Caco-2 (cell line): ENCODE measurements around the gene DNAJB11. TPM values are rescaled to one million over a fixed set of nuclear protein-coding genes. Genes with fewer than 3 reads are reported as not detected.

ENCODE experiments used
- BruUV-seq: library from RNA; stranded (reverse); fragments of 400-500 nt; replicated peaks from 2 replicates; lab custom pipeline; 2021; lab: Mats Ljungman, UMichigan
- CTCF ChIA-PET: fragments of 300-600 bp; sonication (Branson Sonifier 250); formaldehyde crosslinking; loops from one replicate; lab custom pipeline; 2022; ENCODE audit warnings: antibody characterized with exemption; lab: Charles Lee
- POLR2A ChIA-PET: fragments of 300-600 bp; sonication (Branson Sonifier 250); formaldehyde crosslinking; loops from one replicate; lab custom pipeline; 2022; ENCODE audit warnings: antibody characterized with exemption; lab: Charles Lee
- DNase-seq, 2 experiments: peaks; one replicate each; pipeline versions ENCODE4 v3.0.0 to v3.0.0-alpha.2; 2020 to 2022
- H3K27me3 ChIP-seq: replicated peaks from 2 replicates; pipeline ENCODE4 v1.6.0; 2011; ENCODE audit warnings: low read length; ENCODE audit not compliant: control insufficient read depth, insufficient read depth
- H3K36me3 ChIP-seq: 2 replicates; pipeline ENCODE4 v1.5.1; 2011; ENCODE audit warnings: low read length; ENCODE audit not compliant: control insufficient read depth, insufficient read depth
- H3K4me1 ChIP-seq: fragments of 250-450 bp; sonication (Bioruptor Pico); 2 replicates; pipeline ENCODE4 v1.5.1; 2020; ENCODE audit warnings: mild to moderate bottlenecking
- H3K4me3 ChIP-seq: 2 replicates; pipeline ENCODE4 v1.5.1; 2011; ENCODE audit warnings: low read depth, mild to moderate bottlenecking, control low read depth, low read length
- H3K9me3 ChIP-seq: fragments of 250-450 bp; sonication (Bioruptor Pico); 2 replicates; pipeline ENCODE4 v1.5.1; 2020; ENCODE audit warnings: mild to moderate bottlenecking, moderate library complexity
- H3K27ac Mint-ChIP-seq: one replicate; pipeline ENCODE4 v1.8.0; 2022; ENCODE audit warnings: mixed read lengths; ENCODE audit not compliant: unreplicated experiment
- H3K27me3 Mint-ChIP-seq: one replicate; pipeline ENCODE4 v1.8.0; 2022; ENCODE audit warnings: mixed read lengths; ENCODE audit not compliant: insufficient read depth, unreplicated experiment
- H3K36me3 Mint-ChIP-seq: one replicate; pipeline ENCODE4 v1.8.0; 2022; ENCODE audit warnings: mild to moderate bottlenecking, mixed read lengths; ENCODE audit not compliant: insufficient read depth, unreplicated experiment
- H3K4me1 Mint-ChIP-seq: one replicate; pipeline ENCODE4 v1.8.0; 2022; ENCODE audit warnings: low read depth, mixed read lengths; ENCODE audit not compliant: unreplicated experiment
- H3K4me3 Mint-ChIP-seq: one replicate; pipeline ENCODE4 v1.8.0; 2022; ENCODE audit warnings: mild to moderate bottlenecking, moderate library complexity, mixed read lengths; ENCODE audit not compliant: unreplicated experiment
- H3K9me3 Mint-ChIP-seq: one replicate; pipeline ENCODE4 v1.8.0; 2022; ENCODE audit warnings: mixed read lengths; ENCODE audit not compliant: unreplicated experiment
- intact Hi-C: fragments of 100-400 bp; cut with micrococcal nuclease; formaldehyde crosslinking; loops from one replicate; pipeline ENCODE4 v1.10.0; 2022; ENCODE audit not compliant: unreplicated experiment
- total RNA-seq: library from RNA; stranded (reverse); gene quantifications from 2 replicates; pipeline ENCODE4 v1.2.3, GENCODE V29; 2022
- TF ChIP-seq, protein P1 (sequence below), 2 experiments: fragments of 200-600 bp in 1 of 2; IDR thresholded peaks; 1 replicate in 1 of 2; 2 replicates in 1 of 2; pipeline versions ENCODE4 v1.5.1 to v1.8.0; 2011 to 2022; ENCODE audit warnings: antibody characterized with exemption in 1 of 2, control low read depth in 1 of 2, inconsistent platforms in 1 of 2, low read depth in 1 of 2, low read length in 1 of 2, mild to moderate bottlenecking in 1 of 2, moderate library complexity in 1 of 2; ENCODE audit not compliant: insufficient read depth in 1 of 2, severe bottlenecking in 1 of 2, unreplicated experiment in 1 of 2

The DNAJB11 gene
- total RNA-seq, 1 experiment from 2014 or later = 95.7 TPM

GRCh38 chr3:186525369-186526255, 44.9 kb upstream of the DNAJB11 start:
- intact Hi-C loops = no loop called here
- Mint-ChIP-seq H3K27me3 (no peaks in the 10 kb centered on the region), H3K36me3 (no peaks in the 10 kb centered on the region), H3K27ac (no peak overlapping the region), H3K9me3 (peaks cover 11% of the 10 kb centered on the region), H3K4me1 (peaks cover 16% of the 10 kb centered on the region), H3K4me3 (no peak overlapping the region)
- POLR2A ChIA-PET = no interaction called here
- H3K27me3 ChIP-seq = no peaks in the 10 kb centered on the region
- no peak overlapping the region for H3K4me3 ChIP-seq
- BruUV-seq = no TSS peak
- DNase-seq = no peak
- CTCF ChIA-PET = no interaction called here
- H3K36me3 ChIP-seq = no peaks in the 10 kb centered on the region
- H3K9me3 ChIP-seq = no peaks in the 10 kb centered on the region
- TF ChIP-seq, protein P1, sequence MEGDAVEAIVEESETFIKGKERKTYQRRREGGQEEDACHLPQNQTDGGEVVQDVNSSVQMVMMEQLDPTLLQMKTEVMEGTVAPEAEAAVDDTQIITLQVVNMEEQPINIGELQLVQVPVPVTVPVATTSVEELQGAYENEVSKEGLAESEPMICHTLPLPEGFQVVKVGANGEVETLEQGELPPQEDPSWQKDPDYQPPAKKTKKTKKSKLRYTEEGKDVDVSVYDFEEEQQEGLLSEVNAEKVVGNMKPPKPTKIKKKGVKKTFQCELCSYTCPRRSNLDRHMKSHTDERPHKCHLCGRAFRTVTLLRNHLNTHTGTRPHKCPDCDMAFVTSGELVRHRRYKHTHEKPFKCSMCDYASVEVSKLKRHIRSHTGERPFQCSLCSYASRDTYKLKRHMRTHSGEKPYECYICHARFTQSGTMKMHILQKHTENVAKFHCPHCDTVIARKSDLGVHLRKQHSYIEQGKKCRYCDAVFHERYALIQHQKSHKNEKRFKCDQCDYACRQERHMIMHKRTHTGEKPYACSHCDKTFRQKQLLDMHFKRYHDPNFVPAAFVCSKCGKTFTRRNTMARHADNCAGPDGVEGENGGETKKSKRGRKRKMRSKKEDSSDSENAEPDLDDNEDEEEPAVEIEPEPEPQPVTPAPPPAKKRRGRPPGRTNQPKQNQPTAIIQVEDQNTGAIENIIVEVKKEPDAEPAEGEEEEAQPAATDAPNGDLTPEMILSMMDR (IDR thresholded peaks at IDR 0.05; ENCODE audit: insufficient read depth in 1 of 2, low read depth in 1 of 2, low read length in 1 of 2, severe bottlenecking in 1 of 2, unreplicated experiment in 1 of 2) = no peak
- peaks cover 10% of the 10 kb centered on the region for H3K4me1 ChIP-seq

- H3K4me3 ChIP-seq = no peak overlapping the region
- TF ChIP-seq, protein P1 (IDR thresholded peaks at IDR 0.05; ENCODE audit: insufficient read depth in 1 of 2, low read depth in 1 of 2, low read length in 1 of 2, severe bottlenecking in 1 of 2, unreplicated experiment in 1 of 2) = no peak
- intact Hi-C loops = no loop called here
- H3K27ac Mint-ChIP-seq = no peak overlapping the region
- H3K36me3 ChIP-seq = no peaks in the 10 kb centered on the region
- no peaks in the 10 kb centered on the region for H3K36me3 Mint-ChIP-seq
- H3K27me3 ChIP-seq = no peaks in the 10 kb centered on the region
- POLR2A ChIA-PET = no interaction called here
- H3K4me1 ChIP-seq = peaks cover 10% of the 10 kb centered on the region
- H3K9me3 Mint-ChIP-seq = peaks cover 11% of the 10 kb centered on the region
- peaks cover 16% of the 10 kb centered on the region for H3K4me1 Mint-ChIP-seq
- DNase-seq = no peak
- H3K9me3 ChIP-seq = no peaks in the 10 kb centered on the region
- H3K27me3 Mint-ChIP-seq = no peaks in the 10 kb centered on the region
- H3K4me3 Mint-ChIP-seq = no peak overlapping the region
- BruUV-seq = no TSS peak
- CTCF ChIA-PET = no interaction called here
Observed at GRCh38 chr3:186526256-186526606, 44.3 kb upstream of the DNAJB11 start.

GRCh38 chr3:186529201-186529999, 41.1 kb upstream of the DNAJB11 start:
- H3K36me3 Mint-ChIP-seq = peaks cover 5% of the 10 kb centered on the region
- no peaks in the 10 kb centered on the region for H3K27me3 Mint-ChIP-seq
- H3K4me1 Mint-ChIP-seq = peaks cover 7% of the 10 kb centered on the region
- no TSS peak for BruUV-seq
- peaks cover 11% of the 10 kb centered on the region for H3K9me3 Mint-ChIP-seq
- TF ChIP-seq, protein P1 (IDR thresholded peaks at IDR 0.05; ENCODE audit: insufficient read depth in 1 of 2, low read depth in 1 of 2, low read length in 1 of 2, severe bottlenecking in 1 of 2, unreplicated experiment in 1 of 2) = peak; percentile 16 to 23
- no peak for DNase-seq
- peaks cover 6% of the 10 kb centered on the region; the same call in 1 of the 2 replicates for H3K4me1 ChIP-seq
- H3K4me3 ChIP-seq = no peak overlapping the region
- no peaks in the 10 kb centered on the region for H3K36me3 ChIP-seq
- ChIA-PET CTCF (interaction anchor here (0.9 to 1.2 kb wide), 2 partner anchors 11 to 92 kb away, joined by 5 read pairs; no protein-coding TSS in a partner anchor), POLR2A (no interaction called here)
- intact Hi-C loops = no loop called here
- no peaks in the 10 kb centered on the region for H3K27me3 ChIP-seq
- no peak overlapping the region for H3K27ac Mint-ChIP-seq
- H3K4me3 Mint-ChIP-seq = no peak overlapping the region
- no peaks in the 10 kb centered on the region for H3K9me3 ChIP-seq
